Esophagus (tissue), 2 donors: ENCODE data around the gene ZSCAN18. TPM values are rescaled to one million over a fixed set of nuclear protein-coding genes. Genes with fewer than 3 reads are reported as not detected.
"Not testable (repeated sequence)": the region's sequence is repeated elsewhere in the genome, so short reads cannot be mapped to it uniquely, and the experiment has no call there.

Source experiments
- H3K27ac ChIP-seq, 2 donors: one replicate each; pipeline ENCODE4 v1.5.1; 2013; ENCODE audit warnings: low read depth in 2 of 2, mild to moderate bottlenecking in 2 of 2, inconsistent platforms in 1 of 2, low read length in 1 of 2, moderate library complexity in 1 of 2
- H3K27me3 ChIP-seq, 2 donors: one replicate each; pipeline ENCODE4 v1.6.1; 2013; ENCODE audit warnings: low read length in 2 of 2, control low read depth in 1 of 2, mild to moderate bottlenecking in 1 of 2; ENCODE audit not compliant: insufficient read depth in 2 of 2, control insufficient read depth in 1 of 2
- H3K36me3 ChIP-seq, 2 donors: one replicate each; pipeline ENCODE4 v1.6.1; 2013; ENCODE audit warnings: low read length in 1 of 2; ENCODE audit not compliant: control insufficient read depth in 2 of 2, insufficient read depth in 2 of 2
- H3K4me1 ChIP-seq, 2 donors: one replicate each; pipeline ENCODE4 v1.6.1; 2013; ENCODE audit warnings: low read length in 1 of 2; ENCODE audit not compliant: control insufficient read depth in 2 of 2, insufficient read depth in 2 of 2
- H3K4me3 ChIP-seq, 2 donors: one replicate each; pipeline ENCODE4 v1.5.1; 2013; ENCODE audit warnings: low read length in 2 of 2, mild to moderate bottlenecking in 2 of 2, low read depth in 1 of 2, moderate library complexity in 1 of 2
- H3K9me3 ChIP-seq, 2 donors: one replicate each; pipeline ENCODE4 v1.6.1; 2013; ENCODE audit warnings: mild to moderate bottlenecking in 2 of 2, low read depth in 1 of 2, low read length in 1 of 2, moderate library complexity in 1 of 2; ENCODE audit not compliant: control insufficient read depth in 2 of 2, insufficient read depth in 1 of 2
- WGBS, 2 donors: extraction: QIAGEN DNeasy Blood & Tissue Kit; methylation state at CpG; one replicate each; pipeline ENCODE4 v1.1.7; 2013; 5-methylcytosine and 5-hydroxymethylcytosine counted together
- polyA plus RNA-seq, 2 donors: library from polyadenylated mRNA; stranded (reverse); fragments of 200-250 nt; gene quantifications; one replicate each; pipeline ENCODE4 v1.2.3, GENCODE V29; 2013
- donor health status: healthy with polysubstance abuse.
- donor health status: Bipolar disorder and iron deficiency.

Gene ZSCAN18, protein sequence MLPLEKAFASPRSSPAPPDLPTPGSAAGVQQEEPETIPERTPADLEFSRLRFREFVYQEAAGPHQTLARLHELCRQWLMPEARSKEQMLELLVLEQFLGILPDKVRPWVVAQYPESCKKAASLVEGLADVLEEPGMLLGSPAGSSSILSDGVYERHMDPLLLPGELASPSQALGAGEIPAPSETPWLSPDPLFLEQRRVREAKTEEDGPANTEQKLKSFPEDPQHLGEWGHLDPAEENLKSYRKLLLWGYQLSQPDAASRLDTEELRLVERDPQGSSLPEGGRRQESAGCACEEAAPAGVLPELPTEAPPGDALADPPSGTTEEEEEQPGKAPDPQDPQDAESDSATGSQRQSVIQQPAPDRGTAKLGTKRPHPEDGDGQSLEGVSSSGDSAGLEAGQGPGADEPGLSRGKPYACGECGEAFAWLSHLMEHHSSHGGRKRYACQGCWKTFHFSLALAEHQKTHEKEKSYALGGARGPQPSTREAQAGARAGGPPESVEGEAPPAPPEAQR
- polyA plus RNA-seq, result 10 to 100 TPM; 20.2 to 22.9 TPM

DNA sequence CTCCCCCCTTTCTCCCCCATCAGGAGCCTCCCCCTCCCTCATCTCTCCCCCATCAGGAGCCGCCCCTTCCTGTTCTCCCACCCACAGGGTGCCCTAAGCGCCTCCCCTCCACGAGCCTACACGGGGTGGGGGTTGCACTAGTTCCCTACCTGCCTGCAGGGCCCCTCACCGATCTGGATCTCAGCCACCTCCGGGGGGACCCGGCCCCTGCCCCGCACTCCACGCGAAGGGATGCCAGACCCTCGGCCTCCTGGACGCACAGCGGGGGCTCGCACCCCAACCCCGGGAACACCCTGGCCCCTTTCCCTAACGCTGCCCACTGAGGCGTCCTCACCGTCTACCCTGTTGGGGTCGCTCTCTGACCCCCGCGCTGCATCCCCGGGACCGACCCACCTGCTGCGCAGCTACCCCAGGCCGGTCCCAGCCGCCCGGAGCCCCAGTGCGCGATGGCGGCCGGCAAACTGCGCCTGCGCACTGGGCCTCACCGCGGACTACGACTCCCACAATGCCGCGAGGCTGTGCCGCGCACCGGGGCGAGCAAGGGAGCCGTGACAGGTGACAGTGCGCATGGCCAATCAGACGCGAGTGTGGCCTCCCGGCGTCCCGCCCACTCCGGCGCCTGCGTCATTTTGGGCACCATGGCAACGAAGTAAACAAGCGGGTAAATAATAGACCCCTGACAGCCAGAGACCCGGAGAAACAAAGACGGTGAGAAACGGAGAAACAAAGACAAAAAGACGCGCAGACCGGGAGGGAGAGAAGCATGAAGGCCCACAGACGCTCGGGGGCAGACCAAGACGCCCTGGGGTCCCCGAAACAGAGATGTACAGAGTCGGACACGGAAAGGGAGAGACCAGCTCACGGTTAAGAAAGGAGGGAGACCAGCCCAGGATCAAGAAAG lies at the start of gene ZSCAN18:
ZSCAN18 (minus strand) TSS at position 451 of the 901 bp plus-strand sequence. CDS start 7,964 bp downstream, outside the sequence.
- peaks cover 0 to 2% of the 10 kb centered on the region in 2 donors for H3K36me3 ChIP-seq
- 1% methylated on average over 62 to 67 of the region's 67 CpGs for WGBS, 2 donors
- H3K27ac ChIP-seq, result peak within 1 kb of the TSS; percentile 89 to 96
- no peaks in the 10 kb centered on the region for H3K27me3 ChIP-seq
- H3K9me3 ChIP-seq, result peaks cover 4 to 24% of the 10 kb centered on the region in 2 donors
- peak within 1 kb of the TSS; percentile 79 to 91 for H3K4me3 ChIP-seq
- H3K4me1 ChIP-seq, result peaks cover 0 to 7% of the 10 kb centered on the region in 2 donors

DNA sequence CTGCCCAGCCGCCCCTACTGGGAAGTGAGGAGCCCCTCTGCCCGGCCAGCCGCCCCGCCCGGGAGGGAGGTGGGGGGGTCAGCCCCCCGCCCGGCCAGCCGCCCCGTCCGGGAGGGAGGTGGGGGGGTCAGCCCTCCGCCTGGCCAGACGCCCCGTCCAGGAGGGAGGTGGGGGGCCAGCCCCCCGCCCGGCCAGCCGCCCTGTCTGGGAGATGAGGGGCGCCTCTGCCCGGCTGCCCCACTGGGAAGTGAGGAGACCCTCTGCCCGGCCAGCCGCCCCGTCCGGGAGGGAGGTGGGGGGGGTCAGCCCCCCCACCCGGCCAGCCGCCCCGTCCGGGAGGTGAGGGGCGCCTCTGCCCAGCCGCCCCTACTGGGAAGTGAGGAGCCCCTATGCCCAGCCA lies 49.4 kb upstream of the ZSCAN18 start:
- WGBS, 2 donors, result 96 to 97% methylated on average over 9 to 23 of the region's 28 CpGs
- H3K4me1 ChIP-seq, H3K4me3 ChIP-seq, H3K36me3 ChIP-seq, H3K27ac ChIP-seq, H3K9me3 ChIP-seq, H3K27me3 ChIP-seq: not testable (repeated sequence)

DNA sequence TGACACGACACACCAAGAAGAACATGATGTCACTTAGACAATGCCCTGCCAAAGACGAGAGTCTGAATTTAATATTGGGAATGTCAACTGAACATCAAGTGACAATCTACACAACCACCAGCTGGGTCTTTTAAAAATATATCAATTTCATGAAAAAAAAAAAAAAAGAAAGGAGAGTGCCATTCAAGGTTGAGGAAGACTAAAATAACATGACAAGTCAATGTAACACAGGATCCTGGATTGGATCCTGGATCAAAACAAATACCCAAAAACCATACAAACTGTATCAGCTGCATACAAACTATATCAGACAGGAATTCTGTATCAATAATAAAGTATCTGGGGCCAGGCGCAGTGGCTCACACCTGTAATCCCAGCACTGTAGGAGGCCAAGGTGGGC lies 47.8 kb upstream of the ZSCAN18 start:
- no peak overlapping the region for H3K27ac ChIP-seq
- no peaks in the 10 kb centered on the region for H3K4me1 ChIP-seq
- H3K9me3 ChIP-seq, result peaks cover 8 to 14% of the 10 kb centered on the region in 2 donors
- H3K4me3 ChIP-seq, result no peak overlapping the region
- no peaks in the 10 kb centered on the region for H3K27me3 ChIP-seq
- H3K36me3 ChIP-seq, result peaks cover 2 to 8% of the 10 kb centered on the region in 2 donors
- 97 to 100% methylated on average over 3 of the region's 3 CpGs for WGBS, 2 donors

DNA sequence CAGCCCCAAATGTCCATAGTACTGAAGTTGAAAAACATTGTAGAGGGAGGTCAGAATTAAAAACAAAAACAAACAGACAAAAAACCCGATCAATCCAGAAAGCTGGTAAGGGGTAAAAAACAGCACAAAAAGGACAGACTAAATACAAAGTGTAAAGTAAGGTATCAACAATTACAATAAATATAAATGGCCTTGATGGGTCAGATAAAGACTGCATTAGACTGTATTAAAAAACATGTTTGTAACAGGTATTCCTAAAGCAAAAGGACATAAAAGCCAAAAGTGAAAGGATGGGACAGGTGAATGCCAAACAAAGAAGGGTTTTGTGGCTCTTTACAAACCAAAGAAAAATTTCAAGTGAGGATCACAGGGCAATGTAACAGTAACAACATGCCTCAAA lies 36.2 kb upstream of the ZSCAN18 start:
- Histone ChIP-seq H3K4me1 (no peaks in the 10 kb centered on the region), H3K27me3 (no peaks in the 10 kb centered on the region), H3K27ac (no peak overlapping the region), H3K9me3 (peaks cover 23 to 46% of the 10 kb centered on the region in 2 donors), H3K36me3 (peaks cover 10 to 24% of the 10 kb centered on the region in 2 donors), H3K4me3 (no peak overlapping the region)
- 98 to 100% methylated on average over 1 of the region's 1 CpG for WGBS, 2 donors

DNA sequence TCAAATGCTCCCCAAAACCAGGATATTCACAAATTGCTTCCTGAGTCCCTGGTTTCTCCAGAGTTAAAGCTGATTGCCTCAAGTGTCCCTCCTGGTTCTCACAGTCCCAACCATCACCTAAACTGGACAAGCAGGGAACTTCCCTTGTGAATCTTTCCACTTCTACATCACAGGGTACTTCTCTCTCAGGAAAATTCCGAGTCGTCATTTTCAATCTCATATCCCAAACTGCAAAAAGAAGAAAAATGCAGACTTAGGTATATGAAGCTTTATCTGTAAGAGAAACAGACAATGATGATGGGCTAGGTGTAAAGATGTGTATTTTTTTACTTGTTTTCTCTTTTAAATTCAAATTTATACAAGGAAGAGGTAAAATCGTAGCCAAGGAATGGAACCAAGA lies 31.3 kb upstream of the ZSCAN18 start:
- H3K9me3 ChIP-seq, result peaks cover 38 to 68% of the 10 kb centered on the region in 2 donors
- no peaks in the 10 kb centered on the region for H3K4me1 ChIP-seq
- H3K4me3 ChIP-seq, result no peak overlapping the region
- 98 to 99% methylated on average over 3 of the region's 3 CpGs for WGBS, 2 donors
- peaks cover 21 to 31% of the 10 kb centered on the region in 2 donors for H3K36me3 ChIP-seq
- no peaks in the 10 kb centered on the region for H3K27me3 ChIP-seq
- no peak overlapping the region for H3K27ac ChIP-seq

DNA sequence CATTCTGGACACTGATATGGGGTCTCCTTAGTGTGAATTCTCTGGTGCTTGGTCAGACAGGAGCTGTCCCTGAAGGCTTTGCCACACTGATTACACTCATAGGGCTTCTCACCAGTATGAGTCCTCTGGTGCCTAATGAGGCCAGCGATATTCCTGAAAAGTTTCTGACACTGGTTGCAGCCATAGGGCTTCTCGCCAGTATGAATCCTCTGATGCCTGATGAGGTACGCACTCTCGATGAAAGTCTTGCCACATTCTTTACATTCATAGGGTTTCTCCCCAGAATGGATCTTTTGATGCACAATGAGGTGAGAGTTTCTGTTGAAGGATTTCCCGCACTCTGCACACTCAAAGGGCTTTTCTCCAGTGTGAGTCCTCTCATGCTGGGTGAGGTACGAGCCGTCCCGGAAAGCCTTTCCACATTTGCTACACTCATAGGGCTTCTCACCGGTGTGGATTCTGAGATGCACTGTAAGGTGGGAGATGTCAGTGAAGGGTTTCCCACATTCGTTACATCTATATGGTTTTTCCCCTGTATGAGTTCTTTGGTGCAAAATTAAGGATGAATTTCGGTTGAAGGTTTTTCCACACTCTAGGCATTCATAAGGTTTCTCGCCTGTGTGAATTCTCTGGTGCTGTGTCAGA lies 30.1 kb upstream of the ZSCAN18 start:
- Histone ChIP-seq H3K4me1 (no peaks in the 10 kb centered on the region), H3K9me3 (peaks cover 42 to 69% of the 10 kb centered on the region in 2 donors), H3K27ac (no peak overlapping the region), H3K36me3 (peaks cover 21 to 29% of the 10 kb centered on the region in 2 donors), H3K27me3 (no peaks in the 10 kb centered on the region), H3K4me3 (no peak overlapping the region)
- 98% methylated on average over 12 of the region's 12 CpGs for WGBS, 2 donors

DNA sequence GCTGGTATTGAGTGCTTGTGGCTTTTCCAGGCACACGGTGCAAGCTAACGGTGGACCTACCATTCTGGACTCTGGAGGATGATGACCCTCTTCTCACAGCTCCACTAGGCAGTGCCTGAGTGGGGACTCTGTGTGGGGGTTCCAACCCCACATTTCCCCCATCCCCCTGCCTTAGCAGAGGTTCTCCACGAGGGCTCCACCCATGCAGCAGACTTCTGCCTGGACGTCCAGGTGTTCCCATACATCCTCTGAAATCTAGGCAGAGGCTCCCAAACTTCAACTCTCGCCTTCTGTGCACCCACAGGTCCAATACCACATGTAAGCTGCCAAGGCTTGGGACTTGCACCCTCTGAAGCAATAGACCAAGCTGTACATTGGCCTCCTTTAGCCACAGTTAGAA lies 25.3 kb upstream of the ZSCAN18 start:
- no peaks in the 10 kb centered on the region for H3K27me3 ChIP-seq
- H3K9me3 ChIP-seq, result peaks cover 36 to 65% of the 10 kb centered on the region in 2 donors
- peaks cover 7 to 8% of the 10 kb centered on the region in 2 donors for H3K36me3 ChIP-seq
- 61 to 64% methylated on average over 5 of the region's 5 CpGs for WGBS, 2 donors
- no peak overlapping the region for H3K4me3 ChIP-seq
- H3K27ac ChIP-seq, result no peak overlapping the region
- H3K4me1 ChIP-seq, result no peaks in the 10 kb centered on the region

DNA sequence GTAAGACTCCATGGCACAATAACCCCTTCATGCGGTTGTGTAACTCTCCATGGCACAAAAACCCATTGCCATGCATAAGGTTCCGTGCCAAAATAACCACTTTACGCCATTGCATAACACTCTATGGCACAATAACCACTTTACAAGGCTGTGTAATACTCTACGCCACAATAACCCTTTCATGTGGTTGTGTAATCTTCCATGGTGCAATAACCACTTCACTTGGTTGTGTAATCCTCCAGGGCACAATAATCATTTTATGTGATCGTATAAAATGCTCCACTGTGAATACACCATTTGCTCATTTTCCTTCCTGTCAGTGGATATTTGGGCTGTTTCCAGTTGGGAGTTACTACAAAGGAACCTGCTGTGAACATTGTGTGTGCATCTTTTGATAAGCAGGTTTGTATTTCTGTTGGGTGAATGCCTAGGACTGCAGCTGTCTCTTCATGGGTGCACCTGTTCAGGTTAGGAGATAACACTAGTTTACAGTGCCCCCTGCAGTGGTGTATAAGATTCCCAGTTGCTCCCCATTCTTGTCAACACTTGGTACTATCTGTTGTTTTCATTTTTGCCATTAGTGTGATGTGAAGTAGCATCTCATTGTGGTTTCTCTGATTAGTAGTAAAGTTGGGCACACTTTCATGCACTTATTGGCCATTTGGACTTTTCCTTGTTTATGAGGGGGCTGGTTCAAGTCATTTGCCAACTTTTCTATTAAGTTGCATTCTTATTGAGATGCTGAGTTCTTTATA lies 21.1 kb upstream of the ZSCAN18 start:
- Histone ChIP-seq H3K27me3 (peaks cover 0 to 4% of the 10 kb centered on the region in 2 donors), H3K27ac (no peak overlapping the region), H3K4me3 (no peak overlapping the region), H3K9me3 (peaks cover 34 to 56% of the 10 kb centered on the region in 2 donors), H3K4me1 (no peaks in the 10 kb centered on the region), H3K36me3 (no peaks in the 10 kb centered on the region)
- WGBS, 2 donors, result 84 to 87% methylated on average over 5 of the region's 5 CpGs
